ENCODE measurements around the gene MXI1.
"Not testable (repeated sequence)": the region's sequence is repeated elsewhere in the genome, so short reads cannot be mapped to it uniquely, and the experiment has no call there.

- not testable (repeated sequence) for TF ChIP-seq CTCF (IDR thresholded peaks at IDR 0.05); AFF4 (CRISPR knock-in tag; IDR thresholded peaks at IDR 0.05; ENCODE audit: borderline replicate concordance); GRHL2 (CRISPR knock-in tag; IDR thresholded peaks at IDR 0.05; ENCODE audit: insufficient replicate concordance, severe bottlenecking); PRDM15 (CRISPR knock-in tag; IDR thresholded peaks at IDR 0.05); ZNF232 (CRISPR knock-in tag; IDR thresholded peaks at IDR 0.05); ZBTB21 (CRISPR knock-in tag; IDR thresholded peaks at IDR 0.05; ENCODE audit: borderline replicate concordance); ATF2 (CRISPR knock-in tag; IDR thresholded peaks at IDR 0.05; ENCODE audit: borderline replicate concordance, low read depth); CBFB (CRISPR knock-in tag; IDR thresholded peaks at IDR 0.05; ENCODE audit: low read depth); IRF1 (CRISPR knock-in tag; IDR thresholded peaks at IDR 0.05); USF1 (CRISPR knock-in tag; IDR thresholded peaks at IDR 0.05); GABPB1 (CRISPR knock-in tag; IDR thresholded peaks at IDR 0.05); ZNF317 (CRISPR knock-in tag; IDR thresholded peaks at IDR 0.05; ENCODE audit: borderline replicate concordance, low read depth)
Observed at GRCh38 chr10:110249489-110249888, 42.1 kb downstream of the MXI1 start.

Data from WTC11 (cell line).